Skeletal muscle satellite cell (primary cell): ENCODE measurements around the gene CALML5.

Experiments
- H3K27me3 ChIP-seq: 2 replicates; pipeline ENCODE4 v1.7.0; 2013; ENCODE audit warnings: low read length; ENCODE audit not compliant: control insufficient read depth, insufficient read depth
- H3K36me3 ChIP-seq: 2 replicates; pipeline ENCODE4 v1.7.0; 2013; ENCODE audit warnings: mild to moderate bottlenecking, control low read depth, low read length; ENCODE audit not compliant: insufficient read depth
- H3K4me1 ChIP-seq: 2 replicates; pipeline ENCODE4 v1.7.0; 2013; ENCODE audit warnings: low read length; ENCODE audit not compliant: control insufficient read depth, insufficient read depth
- H3K4me2 ChIP-seq: 2 replicates; pipeline ENCODE4 v1.7.0; 2013; ENCODE audit warnings: mild to moderate bottlenecking, low read length
- H3K4me3 ChIP-seq: 2 replicates; pipeline ENCODE4 v1.7.0; 2013; ENCODE audit warnings: low read length
- H3K9ac ChIP-seq: 2 replicates; pipeline ENCODE4 v1.7.0; 2013; ENCODE audit warnings: mild to moderate bottlenecking, low read depth, low read length, moderate library complexity
- H3K9me3 ChIP-seq: replicated peaks from 2 replicates; pipeline ENCODE4 v1.7.0; 2013; ENCODE audit warnings: mild to moderate bottlenecking, control low read depth, low read length

Gene CALML5

DNA sequence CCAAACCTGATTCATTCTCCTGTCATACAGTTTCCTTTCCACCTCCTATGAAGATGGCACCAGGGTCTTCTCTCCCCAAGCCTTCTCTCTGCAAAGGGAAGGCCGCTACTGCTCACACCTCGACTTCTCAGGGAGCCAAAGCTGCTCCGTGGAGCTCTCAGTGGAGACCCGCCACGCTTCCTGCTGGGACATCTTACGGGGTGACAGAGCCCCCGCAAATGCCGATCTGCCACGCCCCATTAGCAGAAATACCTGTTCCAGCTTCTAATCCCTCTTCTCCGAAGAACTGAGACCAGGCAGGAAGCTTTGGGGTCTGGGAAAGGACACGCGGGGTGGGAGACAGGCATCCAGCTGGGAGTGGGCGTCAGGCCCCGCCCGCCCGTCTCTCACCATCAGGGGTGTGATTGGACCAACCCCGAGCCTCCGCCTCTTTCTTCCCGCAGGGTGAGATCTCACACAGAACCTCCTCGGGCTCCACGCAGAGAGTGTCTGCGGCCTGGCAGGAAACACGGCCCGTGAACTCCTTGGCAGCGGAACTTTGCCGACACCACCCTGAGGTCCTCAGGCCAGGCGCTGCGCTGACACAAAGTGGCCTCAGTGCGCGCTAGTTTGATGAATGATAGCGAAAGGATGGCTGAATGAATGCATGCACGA lies 12.0 kb upstream of the CALML5 start:
- Histone ChIP-seq H3K27me3 (peaks cover 47% of the 10 kb centered on the region), H3K9me3 (no peaks in the 10 kb centered on the region), H3K4me1 (no peaks in the 10 kb centered on the region), H3K4me3 (no peak overlapping the region), H3K9ac (no peak overlapping the region), H3K4me2 (no peak overlapping the region), H3K36me3 (no peaks in the 10 kb centered on the region)

DNA sequence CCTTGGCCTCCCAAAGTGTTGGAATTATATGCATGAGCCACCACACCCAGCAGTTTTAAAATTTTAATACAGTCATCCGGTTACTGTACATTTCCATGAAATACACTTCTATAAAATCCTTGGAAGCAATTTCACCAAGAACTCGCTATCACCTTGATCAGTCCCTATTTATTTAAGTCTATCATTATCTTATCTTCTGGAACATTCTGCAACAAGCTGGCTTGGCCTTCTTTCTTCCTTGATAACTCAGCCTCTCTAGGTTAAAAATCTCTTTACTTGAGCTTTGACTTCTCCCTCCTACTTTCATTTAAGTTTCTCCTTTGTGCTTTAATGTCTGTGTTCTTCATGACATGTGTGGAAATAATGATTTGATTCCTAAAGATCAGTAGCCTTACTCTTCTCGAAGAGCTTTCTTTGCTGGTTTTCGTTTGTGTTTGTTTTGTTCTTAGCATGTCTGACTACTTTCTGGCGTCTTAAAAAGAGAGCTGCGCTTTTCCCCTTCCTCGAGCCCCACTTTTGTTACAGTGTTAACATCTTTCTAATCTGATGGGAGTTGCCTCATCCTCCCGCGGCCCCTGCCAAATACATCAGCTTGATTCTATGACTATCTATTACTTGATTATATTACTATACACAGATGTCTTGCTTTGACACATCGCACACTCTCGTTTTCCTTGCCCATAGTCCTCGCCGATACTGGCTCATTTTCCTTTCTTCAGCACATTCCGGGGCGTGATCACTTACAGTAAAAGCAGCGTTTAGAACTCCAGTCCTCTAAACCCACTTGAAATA lies 11.1 kb upstream of the CALML5 start:
- H3K4me2 ChIP-seq, result no peak overlapping the region
- peaks cover 46% of the 10 kb centered on the region for H3K27me3 ChIP-seq
- no peaks in the 10 kb centered on the region for H3K36me3 ChIP-seq
- no peak overlapping the region for H3K9ac ChIP-seq
- H3K4me3 ChIP-seq, result no peak overlapping the region
- H3K9me3 ChIP-seq, result no peaks in the 10 kb centered on the region
- no peaks in the 10 kb centered on the region for H3K4me1 ChIP-seq

DNA sequence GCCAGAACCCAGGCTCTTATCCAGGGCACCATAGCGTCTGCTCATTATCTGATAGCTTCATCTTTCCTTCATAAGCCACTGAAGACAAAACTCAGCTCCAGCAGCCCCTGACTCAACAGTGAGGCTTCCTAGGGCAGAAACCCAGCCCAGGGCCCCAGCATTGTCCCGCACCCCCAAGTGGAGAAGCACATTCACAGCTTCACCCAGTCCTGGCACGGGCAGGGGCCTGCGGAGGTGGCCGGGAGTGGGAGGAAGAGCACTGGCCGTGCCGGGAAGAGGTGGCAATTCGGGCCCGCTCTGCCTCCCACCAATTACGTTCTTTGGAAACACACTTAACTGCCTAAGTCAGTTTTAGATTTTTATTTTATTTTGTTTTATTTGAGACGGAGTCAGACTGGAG lies 10.3 kb upstream of the CALML5 start:
- H3K4me1 ChIP-seq, result no peaks in the 10 kb centered on the region
- H3K36me3 ChIP-seq, result no peaks in the 10 kb centered on the region
- H3K27me3 ChIP-seq, result peaks cover 45% of the 10 kb centered on the region
- no peak overlapping the region for H3K4me3 ChIP-seq
- H3K4me2 ChIP-seq, result no peak overlapping the region
- H3K9ac ChIP-seq, result no peak overlapping the region
- no peaks in the 10 kb centered on the region for H3K9me3 ChIP-seq

DNA sequence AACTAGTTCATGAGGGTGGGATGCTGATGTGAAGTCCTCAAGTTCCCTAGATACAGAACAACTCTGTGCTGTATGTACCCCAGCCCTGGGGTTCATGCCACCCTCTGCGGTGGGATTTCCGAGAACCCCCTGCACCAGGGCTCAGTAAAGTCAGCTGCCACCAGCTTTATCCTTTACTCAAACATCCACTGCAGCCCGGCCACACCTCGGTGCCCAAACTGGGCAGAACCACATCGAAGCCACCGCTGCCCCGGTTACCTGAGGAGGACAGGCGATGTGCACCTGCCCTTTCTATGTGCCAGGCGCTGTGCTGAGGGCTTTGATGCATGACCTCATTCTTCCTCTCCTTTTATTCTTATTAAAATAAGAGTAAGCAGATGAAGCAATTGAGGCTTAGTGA lies 9.9 kb upstream of the CALML5 start:
- no peaks in the 10 kb centered on the region for H3K4me1 ChIP-seq
- peaks cover 45% of the 10 kb centered on the region for H3K27me3 ChIP-seq
- H3K4me2 ChIP-seq, result no peak overlapping the region
- H3K9ac ChIP-seq, result no peak overlapping the region
- no peaks in the 10 kb centered on the region for H3K9me3 ChIP-seq
- H3K4me3 ChIP-seq, result no peak overlapping the region
- H3K36me3 ChIP-seq, result no peaks in the 10 kb centered on the region

DNA sequence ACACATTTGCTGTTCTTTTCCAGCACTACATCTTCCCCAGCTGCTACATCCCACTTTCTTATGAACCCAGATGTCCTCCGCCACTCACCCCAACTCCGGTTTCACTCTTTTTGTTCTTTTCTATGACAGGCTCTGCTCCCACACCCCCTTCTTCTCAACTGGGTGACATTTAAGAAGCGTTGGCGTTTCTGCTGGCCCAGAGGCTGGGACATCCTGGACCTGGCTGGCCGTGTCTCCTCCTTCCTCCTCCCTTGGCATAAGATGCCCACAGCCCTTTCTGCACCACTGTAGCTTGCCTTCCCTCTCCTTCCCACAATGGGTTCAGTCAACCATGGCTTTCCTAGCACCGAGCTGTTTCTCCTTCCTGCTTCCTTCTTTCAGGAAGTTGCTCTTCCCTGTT lies 9.4 kb upstream of the CALML5 start:
- Histone ChIP-seq H3K4me3 (no peak overlapping the region), H3K9ac (no peak overlapping the region), H3K9me3 (no peaks in the 10 kb centered on the region), H3K36me3 (no peaks in the 10 kb centered on the region), H3K4me1 (no peaks in the 10 kb centered on the region), H3K27me3 (peaks cover 48% of the 10 kb centered on the region), H3K4me2 (no peak overlapping the region)

GRCh38 chr10:5508161-5508604 lies 8.8 kb upstream of the CALML5 start:
- Histone ChIP-seq H3K9me3 (no peaks in the 10 kb centered on the region), H3K4me1 (no peaks in the 10 kb centered on the region), H3K4me3 (no peak overlapping the region), H3K36me3 (no peaks in the 10 kb centered on the region), H3K27me3 (peaks cover 50% of the 10 kb centered on the region), H3K9ac (no peak overlapping the region), H3K4me2 (no peak overlapping the region)

- Histone ChIP-seq H3K9ac (no peak overlapping the region), H3K27me3 (peaks cover 50% of the 10 kb centered on the region)
These were observed 8.3 kb upstream of the CALML5 start for GRCh38 chr10:5507649-5508131.

DNA sequence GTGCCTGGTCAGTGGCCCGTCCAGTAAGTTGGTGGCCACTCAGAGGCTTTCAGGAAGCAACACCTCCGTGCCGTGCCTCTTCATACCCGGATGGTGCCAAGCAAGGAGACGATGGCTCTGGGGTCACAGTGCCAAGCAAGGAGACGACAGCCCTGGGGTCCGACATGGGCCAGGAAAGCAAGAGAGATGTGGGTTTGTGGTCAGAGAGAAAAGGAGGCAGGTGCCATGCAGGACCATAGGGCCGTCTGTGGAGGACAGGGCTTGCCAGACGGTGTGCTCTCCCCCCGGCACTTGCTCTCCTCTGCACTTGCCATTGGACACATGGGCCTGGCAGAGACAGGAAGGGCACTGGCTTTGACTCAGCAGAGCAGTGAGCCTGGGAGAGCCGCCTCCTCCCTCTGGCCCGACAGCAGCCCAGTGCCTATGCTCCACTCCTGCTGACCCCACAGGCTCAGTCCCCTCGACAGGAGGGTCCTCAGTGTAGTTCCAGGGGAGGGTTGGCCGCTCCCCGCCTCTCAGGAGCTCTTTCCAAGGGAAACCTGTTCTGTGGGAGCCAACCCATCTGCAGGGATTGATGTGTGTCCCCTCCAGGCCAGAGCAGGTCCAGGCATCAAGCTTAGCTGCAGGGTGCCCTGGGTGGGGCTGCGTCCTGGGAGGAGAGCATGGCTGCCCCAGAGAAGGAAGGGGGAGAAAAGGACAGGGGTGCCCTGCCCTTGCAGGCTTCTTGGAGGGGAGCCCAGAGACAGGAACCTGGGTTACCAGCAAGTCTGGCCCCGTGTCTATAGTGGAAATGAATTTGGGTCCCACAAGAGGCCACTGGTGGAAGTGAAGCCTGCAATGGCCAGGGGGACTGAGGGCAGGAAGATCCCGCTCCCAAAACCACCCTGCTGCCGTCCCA lies 7.6 kb upstream of the CALML5 start:
- H3K36me3 ChIP-seq, result no peaks in the 10 kb centered on the region
- no peak overlapping the region for H3K4me3 ChIP-seq
- H3K4me2 ChIP-seq, result no peak overlapping the region
- no peak overlapping the region for H3K9ac ChIP-seq
- H3K4me1 ChIP-seq, result no peaks in the 10 kb centered on the region
- H3K27me3 ChIP-seq, result peaks cover 56% of the 10 kb centered on the region
- H3K9me3 ChIP-seq, result no peaks in the 10 kb centered on the region

More at GRCh38 chr10:5507649-5508131, 8.3 kb upstream of the CALML5 start:
- Histone ChIP-seq H3K9me3 (no peaks in the 10 kb centered on the region), H3K4me1 (no peaks in the 10 kb centered on the region), H3K4me2 (no peak overlapping the region), H3K4me3 (no peak overlapping the region), H3K36me3 (no peaks in the 10 kb centered on the region)

- peaks cover 58% of the 10 kb centered on the region for H3K27me3 ChIP-seq
- H3K36me3 ChIP-seq, result no peaks in the 10 kb centered on the region
- no peak overlapping the region for H3K4me3 ChIP-seq
- no peak overlapping the region for H3K9ac ChIP-seq
- no peaks in the 10 kb centered on the region for H3K9me3 ChIP-seq
- H3K4me2 ChIP-seq, result no peak overlapping the region
- H3K4me1 ChIP-seq, result no peaks in the 10 kb centered on the region
These were observed 6.9 kb upstream of the CALML5 start for GRCh38 chr10:5506246-5506645.

DNA sequence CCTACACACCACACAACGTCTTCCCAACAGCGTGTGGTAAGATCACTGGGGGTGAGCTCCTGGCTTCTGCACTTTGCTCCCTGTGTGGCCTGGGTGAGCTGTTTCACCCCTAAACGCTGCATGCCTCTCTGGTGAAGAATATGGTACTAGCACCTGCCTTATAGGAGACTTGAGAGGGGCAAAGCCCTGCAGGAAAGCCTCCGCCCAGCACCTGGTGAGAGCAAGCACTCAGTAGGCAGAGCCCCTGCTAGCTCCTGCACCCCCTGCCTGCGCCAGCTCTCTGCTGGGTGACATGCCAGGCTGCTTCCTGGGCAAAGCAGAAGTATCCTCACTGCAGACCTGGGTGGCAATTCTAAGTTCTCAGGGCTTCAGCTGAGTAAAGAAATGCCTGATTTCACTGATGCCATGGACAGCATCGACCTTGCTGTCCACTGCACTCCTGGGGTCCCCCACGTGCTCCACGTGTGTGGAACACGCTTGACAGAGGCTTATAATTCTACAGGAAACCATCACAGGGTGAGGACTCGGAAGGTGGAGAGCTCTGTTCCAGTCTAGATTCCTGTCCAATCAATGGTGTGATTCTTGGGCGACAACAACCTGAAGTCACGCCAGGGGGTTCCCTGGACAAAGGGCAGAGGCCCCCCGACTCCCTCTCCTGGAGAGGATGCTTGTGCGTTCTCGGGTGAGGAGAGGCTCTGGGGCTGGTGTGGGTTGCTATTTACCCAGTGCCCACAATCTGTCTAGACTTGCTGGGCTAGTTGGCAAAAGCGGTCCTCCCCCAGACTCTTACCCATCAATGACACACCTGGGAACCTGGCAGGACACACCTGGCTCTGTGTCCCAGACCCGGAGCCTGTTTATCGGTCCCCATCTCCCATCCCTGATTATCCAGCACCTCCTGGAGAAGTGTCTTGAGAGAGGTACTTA lies 5.0 kb upstream of the CALML5 start:
- Histone ChIP-seq H3K27me3 (peaks cover 76% of the 10 kb centered on the region), H3K9me3 (no peaks in the 10 kb centered on the region), H3K4me2 (no peak overlapping the region), H3K4me1 (no peaks in the 10 kb centered on the region), H3K9ac (no peak overlapping the region), H3K4me3 (no peak overlapping the region), H3K36me3 (no peaks in the 10 kb centered on the region)
